B cell (primary cell): Measurements from ENCODE around the gene EML5. TPM values are rescaled to one million over a fixed set of nuclear protein-coding genes. Genes with fewer than 3 reads are reported as not detected.

ENCODE experiments used
- ATAC-seq: fragments of 200-7000 bp; cut with Tn5 transposase; one replicate; pipeline ENCODE4 v1.10.0; 2021; ENCODE audit warnings: low read depth, mild to moderate bottlenecking, moderate number of reproducible peaks, moderate library complexity
- CTCF ChIA-PET: fragments of 350-600 bp; sonication (Branson Sonifier 250); formaldehyde crosslinking; loops from one replicate; lab custom pipeline; 2021; ENCODE audit warnings: antibody characterized with exemption, inconsistent platforms; lab: Charles Lee
- POLR2A ChIA-PET: fragments of 350-600 bp; sonication (Branson Sonifier 250); formaldehyde crosslinking; loops from one replicate; lab custom pipeline; 2021; ENCODE audit warnings: antibody characterized with exemption; lab: Charles Lee
- DNase-seq: peaks from one replicate; pipeline ENCODE4 v3.0.0; 2013
- H2AFZ ChIP-seq: 2 replicates; pipeline ENCODE4 v1.6.1; 2012; ENCODE audit warnings: mild to moderate bottlenecking, low read depth, low read length; ENCODE audit not compliant: insufficient read depth, poor library complexity, severe bottlenecking
- H3K27ac ChIP-seq, 2 donors: 1 replicate in 1 of 2; 2 replicates in 1 of 2; pipeline ENCODE4 v1.5.1; 2012 to 2013; ENCODE audit warnings: low read length in 2 of 2, mild to moderate bottlenecking in 2 of 2, moderate library complexity in 1 of 2
- H3K27me3 ChIP-seq, 4 experiments: fragments of 200-600 bp in 1 of 4; sonication (generic) in 1 of 4; replicated peaks in 1 of 4; 1 replicate in 2 of 4; 2 replicates in 2 of 4; pipeline versions ENCODE4 v1.6.1 to v1.7.0; 2013 to 2016; ENCODE audit warnings: low read length in 3 of 4, mild to moderate bottlenecking in 2 of 4, mixed read lengths in 1 of 4, moderate library complexity in 1 of 4; ENCODE audit not compliant: insufficient read depth in 4 of 4, control insufficient read depth in 3 of 4; ENCODE audit errors: control extremely low read depth in 1 of 4
- H3K36me3 ChIP-seq, 2 experiments: replicated peaks in 1 of 2; 1 replicate in 1 of 2; 2 replicates in 1 of 2; pipeline versions ENCODE4 v1.6.1 to v1.7.1; 2013; ENCODE audit warnings: low read length in 1 of 2; ENCODE audit not compliant: insufficient read depth in 2 of 2, control insufficient read depth in 1 of 2; ENCODE audit errors: control extremely low read depth in 1 of 2, extremely low read depth in 1 of 2
- H3K4me1 ChIP-seq, 2 donors: fragments of 200-600 bp in 1 of 2; sonication (generic) in 1 of 2; 1 replicate in 1 of 2; 2 replicates in 1 of 2; pipeline versions ENCODE4 v1.5.1 to v1.6.1; 2013 to 2017; ENCODE audit warnings: low read length in 2 of 2; ENCODE audit not compliant: control insufficient read depth in 2 of 2, insufficient read depth in 2 of 2
- H3K4me2 ChIP-seq: replicated peaks from 2 replicates; pipeline ENCODE3; 2012; ENCODE audit warnings: mild to moderate bottlenecking, low read depth, low read length; ENCODE audit not compliant: poor library complexity, severe bottlenecking
- H3K4me3 ChIP-seq, 5 experiments: fragments of 200-600 bp in 1 of 5; sonication (generic) in 1 of 5; 1 replicate in 3 of 5; 2 replicates in 2 of 5; pipeline versions ENCODE4 v1.5.1 to v1.7.0; 2011 to 2016; ENCODE audit warnings: low read length in 4 of 5, mild to moderate bottlenecking in 4 of 5, low read depth in 2 of 5, control low read depth in 1 of 5, moderate library complexity in 1 of 5; ENCODE audit not compliant: insufficient read depth in 1 of 5; ENCODE audit errors: control extremely low read depth in 1 of 5, extremely low read depth in 1 of 5
- H3K79me2 ChIP-seq: fragments of 200-600 bp; sonication (generic); one replicate; pipeline ENCODE4 v1.6.0; 2016; ENCODE audit warnings: low read length; ENCODE audit not compliant: control insufficient read depth, insufficient read depth
- H3K9ac ChIP-seq: fragments of 200-600 bp; sonication (generic); 2 replicates; pipeline ENCODE4 v1.6.1; 2017; ENCODE audit warnings: mild to moderate bottlenecking, low read length, moderate library complexity
- H3K9me3 ChIP-seq, 3 donors: one replicate each; pipeline versions ENCODE4 v1.6.1 to v1.7.1; 2013; ENCODE audit warnings: low read length in 2 of 3; ENCODE audit not compliant: control insufficient read depth in 2 of 3, insufficient read depth in 1 of 3; ENCODE audit errors: control extremely low read depth in 1 of 3
- H4K20me1 ChIP-seq: 2 replicates; pipeline ENCODE4 v1.6.0; 2012; ENCODE audit warnings: mild to moderate bottlenecking, low read length; ENCODE audit not compliant: insufficient read depth, control insufficient read depth, poor library complexity, severe bottlenecking
- H3K27ac Mint-ChIP-seq: one replicate; pipeline ENCODE4 v1.8.0; 2021; ENCODE audit warnings: mixed read lengths
- H3K27me3 Mint-ChIP-seq: one replicate; pipeline ENCODE4 v1.8.0; 2021; ENCODE audit warnings: mixed read lengths
- H3K4me1 Mint-ChIP-seq: one replicate; pipeline ENCODE4 v1.8.0; 2021; ENCODE audit warnings: mixed read lengths
- H3K4me3 Mint-ChIP-seq: one replicate; pipeline ENCODE4 v1.8.0; 2021; ENCODE audit warnings: mixed read lengths
- H3K9me3 Mint-ChIP-seq: one replicate; pipeline ENCODE4 v1.8.0; 2022; ENCODE audit warnings: mixed read lengths; ENCODE audit not compliant: insufficient read depth
- CTCF ChIP-seq: fragments of 200-600 bp; IDR thresholded peaks from one replicate; pipeline ENCODE4 v1.8.0; 2022; ENCODE audit warnings: antibody characterized with exemption, mild to moderate bottlenecking
- EZH2 ChIP-seq: IDR thresholded peaks from 2 replicates; pipeline ENCODE4 v1.6.1; 2012; ENCODE audit warnings: borderline replicate concordance, low read depth, mild to moderate bottlenecking, moderate library complexity, low read length; ENCODE audit not compliant: insufficient read depth, poor library complexity, severe bottlenecking
- WGBS: methylation state at CpG from one replicate; pipeline ENCODE4 v1.1.5; 2013; ENCODE audit warnings: missing lambda C conversion rate; ENCODE audit not compliant: insufficient coverage; 5-methylcytosine and 5-hydroxymethylcytosine counted together
- intact Hi-C: fragments of 100-400 bp; cut with micrococcal nuclease; formaldehyde crosslinking; loops from one replicate; pipeline ENCODE4 v1.10.0; 2022
- polyA plus RNA-seq: library from polyadenylated mRNA; depleted of rRNA; stranded (reverse); fragments of >200 nt; gene quantifications from 2 replicates; pipeline ENCODE4 v1.2.3, GENCODE V29; 2012
- total RNA-seq, 2 donors: library from RNA; stranded (reverse); fragments of 120-200 nt in 1 of 2; gene quantifications; 1 replicate in 1 of 2; 2 replicates in 1 of 2; pipeline versions ENCODE4 v1.2.3 to v1.2.4, GENCODE V29; 2013 to 2022

Gene EML5
- total and polyA plus RNA-seq, 2 donors (not counting 1 experiment from before 2014, with no cell fraction given), result 1.7 to 6.9 TPM

- no peak overlapping the region for H3K4me2 ChIP-seq
- intact Hi-C loops, result no loop called here
- H3K4me3 Mint-ChIP-seq, result no peak overlapping the region
Observed at GRCh38 chr14:88829188-88829587, 36.4 kb upstream of the EML5 start.

GRCh38 chr14:88825503-88825902 lies 32.8 kb upstream of the EML5 start:
- DNase-seq, result no peak
- H3K4me1 ChIP-seq, result peaks cover 11 to 14% of the 10 kb centered on the region in 2 donors
- Mint-ChIP-seq H3K4me1 (peaks cover 15% of the 10 kb centered on the region), H3K4me3 (peak overlapping the region; percentile 93), H3K27me3 (peaks cover 9% of the 10 kb centered on the region), H3K9me3 (no peaks in the 10 kb centered on the region), H3K27ac (peak overlapping the region; percentile 38)
- no peaks in the 10 kb centered on the region for H3K27me3 ChIP-seq
- H3K9me3 ChIP-seq, result no peaks in the 10 kb centered on the region
- no peak overlapping the region for H3K27ac ChIP-seq
- no peaks in the 10 kb centered on the region for H3K36me3 ChIP-seq
- ChIA-PET POLR2A (no interaction called here), CTCF (interaction anchor here (1.6 to 2.4 kb wide), 2 partner anchors 33 to 158 kb away, joined by 4 to 9 read pairs; partner anchors contain the start of gene EML5)
- peak overlapping the region; percentile 99 for H2AFZ ChIP-seq
- no peak overlapping the region for H3K9ac ChIP-seq
- intact Hi-C loops, result loop anchor here (2.0 kb wide), 1 partner anchor 833 kb away; the partner anchor contains the start of gene GALC
- peak overlapping the region; percentile 98 for H3K4me2 ChIP-seq
- TF ChIP-seq CTCF (no peak), EZH2 (no peak)
- WGBS, result 98% methylated on average over 8 of the region's 9 CpGs
- H3K79me2 ChIP-seq, result no peaks in the 10 kb centered on the region
- no peaks in the 10 kb centered on the region for H4K20me1 ChIP-seq
- ATAC-seq, result no peak
- peak overlapping the region in 1 of 5 experiments; percentile 88 for H3K4me3 ChIP-seq

More at GRCh38 chr14:88829188-88829587, 36.4 kb upstream of the EML5 start:
- no peaks in the 10 kb centered on the region for H3K9me3 ChIP-seq
- no peak overlapping the region for H3K9ac ChIP-seq
- H3K79me2 ChIP-seq, result no peaks in the 10 kb centered on the region
- peaks cover 12% of the 10 kb centered on the region for H3K4me1 Mint-ChIP-seq
- POLR2A ChIA-PET, result no interaction called here
- DNase-seq (no peak), ATAC-seq (no peak)
- H3K4me3 ChIP-seq, result no peak overlapping the region
- H3K9me3 Mint-ChIP-seq, result no peaks in the 10 kb centered on the region
- no peak for TF ChIP-seq EZH2
- TF ChIP-seq CTCF, result no peak
- H3K27me3 ChIP-seq, result no peaks in the 10 kb centered on the region
- no peaks in the 10 kb centered on the region for H3K36me3 ChIP-seq
- H3K27ac ChIP-seq, result no peak overlapping the region
- CTCF ChIA-PET, result no interaction called here
- H3K27me3 Mint-ChIP-seq, result peaks cover 4% of the 10 kb centered on the region
- peaks cover 8 to 10% of the 10 kb centered on the region in 2 donors for H3K4me1 ChIP-seq
- no peak overlapping the region for H2AFZ ChIP-seq
- H4K20me1 ChIP-seq, result no peaks in the 10 kb centered on the region
- no CpG with 5 or more reads among the region's 3 CpGs for WGBS
- no peak overlapping the region for H3K27ac Mint-ChIP-seq
